Vagina (tissue), 2 donors: ENCODE results near the gene SPOCK2.

Experiments
- POLR2A ChIP-seq, 2 donors: fragments of 450-650 bp; IDR thresholded peaks; one replicate each; pipeline ENCODE4 v1.6.1; 2017; ENCODE audit warnings: antibody characterized with exemption in 2 of 2, mild to moderate bottlenecking in 2 of 2, moderate library complexity in 2 of 2
- POLR2AphosphoS5 ChIP-seq, 2 donors: sonication (generic); formaldehyde crosslinking; IDR thresholded peaks; one replicate each; pipeline ENCODE4 v1.9.0; 2017; ENCODE audit warnings: antibody characterized with exemption in 2 of 2, mild to moderate bottlenecking in 2 of 2, low read depth in 1 of 2; ENCODE audit not compliant: insufficient read depth in 1 of 2
- TF ChIP-seq, protein P1 (sequence below), 3 experiments: fragments of 450-650 bp in 2 of 3; fragments of 200-600 bp in 1 of 3; sonication (generic) in 1 of 3; IDR thresholded peaks; one replicate each; pipeline ENCODE4 v1.5.1; 2017 to 2019; ENCODE audit warnings: antibody characterized with exemption in 3 of 3, mild to moderate bottlenecking in 2 of 3, moderate library complexity in 2 of 3

DNA sequence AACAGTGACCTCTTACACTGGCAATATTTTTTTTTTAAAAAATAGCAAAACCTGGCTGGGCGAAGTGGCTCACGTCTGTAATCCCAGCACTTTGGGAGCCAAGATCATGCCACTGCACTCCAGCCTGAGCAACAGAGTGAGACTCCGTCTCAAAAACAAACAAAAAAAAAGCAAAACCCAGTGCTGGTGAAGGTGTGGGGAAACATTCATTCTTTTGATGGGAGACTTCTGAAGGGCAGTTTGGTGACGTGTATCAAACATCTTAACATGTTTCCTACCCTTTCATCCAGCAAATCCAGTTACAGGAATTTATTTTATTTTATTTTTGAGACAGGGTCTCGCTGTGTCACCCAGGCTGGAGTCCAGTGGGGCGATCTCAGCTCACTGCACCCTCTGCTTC lies 66.1 kb downstream of the SPOCK2 start:
- TF ChIP-seq, protein P1, sequence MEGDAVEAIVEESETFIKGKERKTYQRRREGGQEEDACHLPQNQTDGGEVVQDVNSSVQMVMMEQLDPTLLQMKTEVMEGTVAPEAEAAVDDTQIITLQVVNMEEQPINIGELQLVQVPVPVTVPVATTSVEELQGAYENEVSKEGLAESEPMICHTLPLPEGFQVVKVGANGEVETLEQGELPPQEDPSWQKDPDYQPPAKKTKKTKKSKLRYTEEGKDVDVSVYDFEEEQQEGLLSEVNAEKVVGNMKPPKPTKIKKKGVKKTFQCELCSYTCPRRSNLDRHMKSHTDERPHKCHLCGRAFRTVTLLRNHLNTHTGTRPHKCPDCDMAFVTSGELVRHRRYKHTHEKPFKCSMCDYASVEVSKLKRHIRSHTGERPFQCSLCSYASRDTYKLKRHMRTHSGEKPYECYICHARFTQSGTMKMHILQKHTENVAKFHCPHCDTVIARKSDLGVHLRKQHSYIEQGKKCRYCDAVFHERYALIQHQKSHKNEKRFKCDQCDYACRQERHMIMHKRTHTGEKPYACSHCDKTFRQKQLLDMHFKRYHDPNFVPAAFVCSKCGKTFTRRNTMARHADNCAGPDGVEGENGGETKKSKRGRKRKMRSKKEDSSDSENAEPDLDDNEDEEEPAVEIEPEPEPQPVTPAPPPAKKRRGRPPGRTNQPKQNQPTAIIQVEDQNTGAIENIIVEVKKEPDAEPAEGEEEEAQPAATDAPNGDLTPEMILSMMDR (IDR thresholded peaks at IDR 0.05), result no peak
- TF ChIP-seq POLR2A (IDR thresholded peaks at IDR 0.05) (no peak), POLR2AphosphoS5 (IDR thresholded peaks at IDR 0.05; ENCODE audit: insufficient read depth in 1 of 2, low read depth in 1 of 2) (no peak)
